Activated CD4-positive, alpha-beta T cell treated with anti-CD3 and anti-CD28 coated beads, Interleukin-2, amount 10 ng/mL, durations not matched to agents 24 days and 14 days (primary cell): ENCODE results near the gene REEP3. TPM values are rescaled to one million over a fixed set of nuclear protein-coding genes. Genes with fewer than 3 reads are reported as not detected.
A peak's percentile ranks its signal among the peaks of the same experiment; 100 is the strongest.

Source experiments
- DNase-seq: peaks from one replicate; pipeline ENCODE4 v3.0.0; 2022
- H3K27ac Mint-ChIP-seq: one replicate; pipeline ENCODE4 v1.8.0; 2022; ENCODE audit warnings: mild to moderate bottlenecking, mixed read lengths
- H3K27me3 Mint-ChIP-seq: one replicate; pipeline ENCODE4 v1.8.0; 2022; ENCODE audit warnings: mixed read lengths
- H3K36me3 Mint-ChIP-seq: one replicate; pipeline ENCODE4 v1.8.0; 2022; ENCODE audit warnings: low read depth, mild to moderate bottlenecking, mixed read lengths
- H3K4me1 Mint-ChIP-seq: one replicate; pipeline ENCODE4 v1.8.0; 2021; ENCODE audit warnings: mixed read lengths
- H3K4me3 Mint-ChIP-seq: one replicate; pipeline ENCODE4 v1.8.0; 2022; ENCODE audit warnings: mild to moderate bottlenecking, moderate library complexity, mixed read lengths
- H3K9me3 Mint-ChIP-seq: one replicate; pipeline ENCODE4 v1.8.0; 2021; ENCODE audit warnings: mixed read lengths
- intact Hi-C: fragments of 100-400 bp; cut with micrococcal nuclease; formaldehyde crosslinking; loops from one replicate; pipeline ENCODE4 v1.15.1; 2023
- total RNA-seq: library from RNA; stranded (reverse); gene quantifications from 2 replicates; pipeline ENCODE4 v1.2.3, GENCODE V29; 2022

REEP3 gene
- total RNA-seq, 1 donor from 2014 or later = 23.6 TPM

DNA sequence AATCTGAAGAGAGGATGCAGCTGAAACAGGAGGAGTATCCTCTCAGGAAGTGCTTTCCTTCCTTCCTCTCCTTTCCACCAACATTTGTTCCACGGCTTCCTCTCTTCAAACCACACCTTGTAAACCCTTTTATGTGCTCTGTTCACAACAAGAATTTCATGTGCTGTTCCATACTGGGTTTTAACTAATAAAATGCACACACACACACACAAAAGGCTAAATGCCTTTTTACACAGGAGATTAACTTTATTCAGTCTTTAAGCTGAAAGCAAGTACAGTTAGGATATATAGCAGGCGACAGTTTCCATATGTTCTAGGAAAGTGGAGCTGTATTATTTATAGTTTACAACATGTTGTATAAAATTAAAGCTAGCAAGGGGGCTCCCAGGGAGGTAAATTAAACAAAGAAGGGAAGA lies 106.7 kb downstream of the REEP3 start:
- Mint-ChIP-seq H3K36me3 (no peaks in the 10 kb centered on the region), H3K4me1 (peaks cover 33% of the 10 kb centered on the region), H3K27me3 (peaks cover 1% of the 10 kb centered on the region), H3K9me3 (no peaks in the 10 kb centered on the region), H3K27ac (no peak overlapping the region), H3K4me3 (peak overlapping the region; percentile 29)
- intact Hi-C loops = loop anchor here (2.0 kb wide), 5 partner anchors 55 to 273 kb away; partner anchors contain the start of gene JMJD1C
- DNase-seq = no peak

DNA sequence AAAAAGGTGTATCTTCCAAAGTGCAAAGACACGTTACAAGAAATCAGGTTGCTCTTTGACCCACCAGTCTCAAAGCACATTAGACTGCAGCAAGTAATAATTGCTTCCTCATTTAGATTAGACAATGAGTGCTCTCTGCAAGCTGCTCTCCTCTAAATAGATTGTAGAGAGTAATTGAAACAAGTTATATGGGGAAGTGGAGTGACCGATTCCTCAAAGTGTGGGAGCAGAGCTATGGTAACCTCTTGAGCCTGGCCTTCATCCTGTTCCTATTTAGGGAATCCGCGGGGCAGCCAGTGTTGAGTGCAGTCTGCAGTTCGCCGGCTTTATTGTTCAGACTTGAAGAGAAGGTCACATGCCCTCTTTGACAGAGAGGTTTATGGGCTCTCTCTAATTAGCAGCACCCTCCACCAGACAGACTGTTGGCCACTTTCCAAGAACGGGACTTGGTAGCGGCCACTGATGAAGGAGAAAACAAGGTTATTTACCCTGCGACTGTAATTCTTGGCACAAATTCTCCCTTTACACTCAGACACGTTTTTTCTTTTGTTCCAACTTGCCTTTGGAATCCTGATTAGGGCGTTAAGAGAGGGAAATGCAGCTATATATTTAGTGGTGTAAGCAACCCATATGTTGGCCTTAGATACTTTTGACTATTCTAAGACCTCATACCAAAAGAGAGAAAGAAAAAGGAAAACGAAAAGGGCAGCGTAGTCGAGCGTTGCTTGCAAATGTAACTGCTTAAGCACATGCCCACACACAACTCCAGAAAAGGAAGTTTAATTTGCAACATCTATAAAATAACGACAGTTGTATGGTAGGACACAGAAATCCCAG lies 107.5 kb downstream of the REEP3 start:
- Mint-ChIP-seq H3K4me3 (peak overlapping the region; percentile 94), H3K4me1 (peaks cover 34% of the 10 kb centered on the region), H3K9me3 (no peaks in the 10 kb centered on the region), H3K27me3 (peaks cover 1% of the 10 kb centered on the region), H3K27ac (peak overlapping the region; percentile 94), H3K36me3 (no peaks in the 10 kb centered on the region)
- peak; percentile 70 for DNase-seq
- intact Hi-C loops = loop anchor here (1.0 to 2.0 kb wide), 7 partner anchors 56 to 411 kb away; partner anchors contain the start of gene JMJD1C

DNA sequence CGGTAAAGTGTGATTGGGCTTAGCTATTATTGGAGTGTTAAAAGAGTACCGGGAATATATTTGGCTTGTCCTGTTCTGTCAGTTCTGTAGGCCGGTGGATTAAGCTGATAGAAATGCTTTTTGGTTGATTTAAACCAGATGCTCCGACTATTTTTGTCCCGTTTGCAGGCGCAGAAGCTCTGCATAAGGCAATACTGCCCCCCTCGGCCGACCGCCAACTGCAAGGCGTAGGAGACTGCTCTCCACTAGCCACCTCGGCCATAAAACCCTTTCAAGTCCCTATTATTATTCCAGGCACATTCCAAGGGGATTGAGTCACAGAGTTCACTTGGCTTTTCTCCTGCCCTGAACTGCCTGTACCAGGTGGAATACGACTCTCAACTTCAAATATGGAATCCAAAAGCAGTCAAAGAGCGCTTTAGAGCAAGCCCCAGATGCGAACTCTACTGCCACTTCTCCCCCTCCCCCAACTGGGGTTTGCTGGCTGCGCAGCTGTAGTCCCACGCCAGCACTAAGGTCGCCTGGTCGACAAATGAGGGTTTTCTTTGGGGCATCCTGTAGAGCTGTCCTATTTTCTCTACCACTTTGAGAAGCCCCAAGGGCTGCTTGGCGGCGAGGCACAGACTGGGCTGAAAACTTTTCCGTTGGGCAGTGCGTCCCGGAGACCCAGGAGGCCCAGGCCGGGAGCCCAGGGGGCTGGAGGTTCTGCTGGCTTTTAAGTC lies 108.3 kb downstream of the REEP3 start:
- Mint-ChIP-seq H3K36me3 (no peaks in the 10 kb centered on the region), H3K27ac (peak overlapping the region; percentile 94), H3K4me3 (peak overlapping the region; percentile 94), H3K9me3 (no peaks in the 10 kb centered on the region), H3K27me3 (peaks cover 1% of the 10 kb centered on the region), H3K4me1 (peaks cover 38% of the 10 kb centered on the region)
- peak; percentile 94 for DNase-seq
- intact Hi-C loops = loop anchor here (1.0 to 2.0 kb wide), 9 partner anchors 57 to 462 kb away; partner anchors contain the start of gene JMJD1C

DNA sequence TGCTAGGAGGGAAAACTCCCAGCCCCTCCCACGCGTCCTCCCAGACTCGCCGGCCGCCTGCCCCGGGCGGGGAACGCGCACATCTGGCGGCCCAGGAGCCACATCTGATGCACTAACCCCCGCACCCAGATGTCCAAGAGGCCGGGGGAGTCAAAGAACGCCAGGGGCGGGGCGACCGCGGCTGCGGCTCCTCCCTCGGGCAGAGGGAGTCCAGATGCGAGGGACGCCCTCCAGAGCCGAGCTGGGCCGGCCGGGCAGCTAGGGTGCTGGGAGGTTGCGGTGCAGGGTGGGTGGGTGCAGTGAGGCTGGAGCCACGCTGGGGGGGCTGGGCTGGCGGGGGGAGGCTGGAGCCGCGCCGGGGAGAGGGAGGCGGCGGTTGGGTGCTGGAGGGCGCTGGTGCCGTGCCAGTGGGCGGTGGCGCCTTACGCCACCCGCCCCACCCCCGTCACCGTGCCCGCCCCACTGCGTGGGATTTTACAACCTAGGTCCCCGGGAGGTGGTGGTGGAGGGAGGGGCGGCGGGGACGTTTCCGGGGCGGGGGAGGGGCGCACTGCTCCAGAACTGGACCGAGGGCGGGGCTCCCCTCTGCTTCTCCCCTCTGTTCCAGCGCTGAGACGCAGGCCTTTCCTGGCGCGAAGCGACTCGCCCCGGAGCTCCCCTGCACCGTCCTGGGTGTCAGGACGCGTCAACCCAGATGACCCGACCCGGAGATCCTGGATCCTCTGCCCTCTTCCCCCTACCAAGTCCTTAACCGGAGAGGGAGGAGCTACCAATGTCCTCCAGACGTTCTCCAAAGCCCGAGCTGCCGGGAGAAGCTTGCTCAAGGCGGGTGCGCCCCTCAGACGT lies 109.1 kb downstream of the REEP3 start:
- intact Hi-C loops = loop anchor here (1.0 to 2.0 kb wide), 2 partner anchors 76 to 463 kb away; no protein-coding TSS in a partner anchor
- Mint-ChIP-seq H3K27ac (peak overlapping the region; percentile 94), H3K36me3 (no peaks in the 10 kb centered on the region), H3K9me3 (no peaks in the 10 kb centered on the region), H3K4me1 (peaks cover 38% of the 10 kb centered on the region), H3K27me3 (peaks cover 7% of the 10 kb centered on the region), H3K4me3 (peak overlapping the region; percentile 94)
- DNase-seq = peak; percentile 92

DNA sequence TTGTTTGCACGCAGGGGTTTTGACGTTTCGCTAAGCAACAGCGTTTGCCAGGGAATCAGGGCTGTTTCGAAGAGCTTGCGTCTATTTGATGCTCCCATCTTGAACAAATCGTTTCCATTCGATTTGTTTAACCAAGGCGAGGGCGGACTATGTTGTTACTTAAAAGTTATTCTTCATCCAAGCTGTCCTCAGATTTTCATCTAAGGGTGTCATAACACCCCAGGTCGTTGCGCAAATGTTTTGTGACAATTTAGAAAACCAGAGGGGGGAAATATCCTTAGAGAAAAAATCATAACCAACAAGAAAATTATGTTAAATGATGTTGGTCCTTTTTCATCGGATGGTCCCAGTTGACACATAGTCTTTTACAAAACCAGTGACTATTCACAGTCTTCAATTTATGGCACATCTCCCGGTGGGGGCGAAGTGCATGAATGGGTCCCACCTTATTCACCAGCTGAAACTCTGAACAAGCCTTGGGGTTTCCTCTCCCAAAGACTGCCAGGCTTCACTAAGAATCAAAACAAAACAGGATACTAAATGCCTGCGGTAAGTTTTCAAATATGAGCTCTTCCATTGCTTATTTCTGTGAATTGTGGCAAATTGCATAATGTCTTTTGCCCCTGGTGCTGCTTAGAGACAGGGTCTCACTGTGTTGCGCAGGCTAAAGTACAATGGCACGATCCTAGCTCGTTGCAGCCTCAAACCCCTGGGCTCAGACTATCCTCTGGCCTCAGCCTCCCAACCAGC lies 109.9 kb downstream of the REEP3 start:
- H3K27me3 Mint-ChIP-seq = peaks cover 8% of the 10 kb centered on the region
- peak overlapping the region; percentile 94 for H3K4me3 Mint-ChIP-seq
- H3K4me1 Mint-ChIP-seq = peaks cover 38% of the 10 kb centered on the region
- no peak for DNase-seq
- intact Hi-C loops = loop anchor here (1.0 to 2.0 kb wide), 2 partner anchors 76 to 464 kb away; no protein-coding TSS in a partner anchor
- no peaks in the 10 kb centered on the region for H3K9me3 Mint-ChIP-seq
- H3K36me3 Mint-ChIP-seq = no peaks in the 10 kb centered on the region
- H3K27ac Mint-ChIP-seq = peak overlapping the region; percentile 90

DNA sequence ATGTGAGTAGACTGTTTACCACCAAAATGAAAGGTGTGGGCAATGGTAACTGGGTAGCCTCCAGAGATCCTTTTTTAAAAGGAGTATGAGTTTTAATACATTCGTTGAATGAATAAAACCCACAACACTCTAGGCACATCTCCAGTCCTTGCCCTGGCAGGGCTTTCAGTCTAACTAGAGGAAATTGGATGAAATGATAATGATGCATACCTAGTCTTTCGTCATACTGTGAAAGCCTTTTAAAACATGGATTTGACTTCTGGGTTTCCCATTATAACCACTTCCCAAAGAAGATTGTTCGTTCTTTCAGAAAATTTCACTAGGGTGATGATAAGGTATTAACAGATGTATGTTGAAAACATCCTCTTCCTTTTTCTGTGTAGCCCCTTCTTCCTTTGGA lies 110.8 kb downstream of the REEP3 start:
- no peak for DNase-seq
- H3K27me3 Mint-ChIP-seq = peaks cover 8% of the 10 kb centered on the region
- no peaks in the 10 kb centered on the region for H3K9me3 Mint-ChIP-seq
- no peak overlapping the region for H3K27ac Mint-ChIP-seq
- no peaks in the 10 kb centered on the region for H3K36me3 Mint-ChIP-seq
- peaks cover 38% of the 10 kb centered on the region for H3K4me1 Mint-ChIP-seq
- H3K4me3 Mint-ChIP-seq = no peak overlapping the region
- intact Hi-C loops = loop anchor here (2.0 kb wide), 1 partner anchor 75 kb away; no protein-coding TSS in a partner anchor

DNA sequence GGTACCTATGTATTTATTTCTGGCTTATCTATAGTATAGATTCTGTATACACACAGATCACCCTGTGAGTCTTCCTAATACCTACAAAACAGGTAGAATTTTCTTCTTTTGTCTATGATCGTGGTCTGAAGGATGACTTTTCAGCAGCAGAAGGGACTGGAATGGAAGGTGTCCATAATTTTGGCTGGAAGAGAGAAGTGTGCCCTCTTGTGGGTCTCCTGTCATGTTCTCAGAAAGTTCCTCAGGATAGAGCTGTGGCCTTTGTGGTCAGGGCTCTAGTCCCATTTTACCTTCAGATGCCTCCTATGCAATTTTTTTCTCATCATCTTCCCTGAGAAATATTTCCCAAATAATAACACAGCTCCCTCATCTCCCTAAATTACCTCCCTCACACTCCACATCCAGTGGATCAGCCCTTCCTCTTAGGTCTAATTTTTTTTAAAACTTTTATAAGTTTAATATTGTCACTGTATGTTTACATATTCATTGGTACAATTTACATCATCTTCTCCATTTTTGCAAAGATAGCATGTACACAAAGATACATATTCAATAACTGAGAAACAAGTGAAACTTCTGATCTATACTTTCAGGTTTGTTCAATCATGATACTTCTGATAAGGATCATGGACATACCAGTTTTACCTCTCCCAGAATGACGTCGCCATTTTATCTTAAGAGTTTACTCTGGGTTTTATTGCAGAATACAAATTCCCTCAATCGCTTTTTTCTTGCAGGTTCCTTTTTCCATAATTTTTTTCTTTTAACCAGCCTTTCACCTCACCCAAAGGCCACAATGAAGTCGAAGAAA lies 112.7 kb downstream of the REEP3 start:
- no peaks in the 10 kb centered on the region for H3K9me3 Mint-ChIP-seq
- H3K27ac Mint-ChIP-seq = no peak overlapping the region
- intact Hi-C loops = no loop called here
- no peak overlapping the region for H3K4me3 Mint-ChIP-seq
- peaks cover 8% of the 10 kb centered on the region for H3K27me3 Mint-ChIP-seq
- H3K4me1 Mint-ChIP-seq = peaks cover 27% of the 10 kb centered on the region
- DNase-seq = peak; percentile 51
- no peaks in the 10 kb centered on the region for H3K36me3 Mint-ChIP-seq

DNA sequence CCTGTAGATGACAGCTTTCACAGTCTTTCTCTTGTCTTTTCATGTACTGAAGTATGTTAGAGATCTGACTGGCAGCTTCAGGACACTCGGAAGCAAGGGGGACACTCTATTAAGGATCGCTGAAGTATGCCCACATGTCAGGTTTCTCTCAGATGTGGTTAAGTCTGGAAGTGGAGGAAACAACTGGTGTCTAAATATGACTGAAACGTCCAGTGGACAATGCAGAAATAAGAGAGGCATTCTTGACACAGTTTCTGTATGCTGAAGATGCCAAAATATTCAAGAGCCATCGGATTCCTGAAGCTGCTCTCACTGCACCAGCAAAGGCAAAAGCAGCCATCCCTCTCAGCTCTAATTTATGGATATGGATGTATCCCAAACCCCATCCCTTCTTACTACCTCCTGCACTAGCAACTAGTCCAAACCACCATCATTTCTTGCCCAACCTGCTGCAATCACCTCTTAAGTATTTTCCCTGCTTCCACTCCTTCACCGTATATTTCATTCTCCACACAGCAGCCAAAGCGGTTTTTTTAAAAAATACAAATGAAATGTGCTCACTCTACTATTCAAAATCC lies 113.4 kb downstream of the REEP3 start:
- peaks cover 8% of the 10 kb centered on the region for H3K27me3 Mint-ChIP-seq
- no peaks in the 10 kb centered on the region for H3K36me3 Mint-ChIP-seq
- no peak overlapping the region for H3K4me3 Mint-ChIP-seq
- no peaks in the 10 kb centered on the region for H3K9me3 Mint-ChIP-seq
- peaks cover 20% of the 10 kb centered on the region for H3K4me1 Mint-ChIP-seq
- no peak overlapping the region for H3K27ac Mint-ChIP-seq
- peak; percentile 39 for DNase-seq
- intact Hi-C loops = no loop called here

DNA sequence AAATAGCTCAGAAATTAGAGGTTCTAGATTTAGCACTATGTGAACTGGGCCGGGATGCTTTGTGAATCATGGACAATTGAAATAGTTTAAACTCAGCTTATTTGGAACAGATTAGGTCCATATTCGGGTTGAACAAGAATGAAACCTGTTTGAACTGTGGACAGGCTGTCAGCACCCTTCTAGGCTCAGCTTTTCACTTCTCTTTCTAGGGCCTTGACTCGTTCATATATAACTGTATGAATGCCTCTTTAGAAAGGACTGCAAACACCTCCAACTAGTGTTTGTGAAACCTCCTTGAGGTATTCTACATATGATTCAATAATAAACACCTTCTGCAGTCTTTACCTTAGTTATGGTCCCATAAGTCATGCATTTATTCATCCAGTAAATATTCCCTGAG lies 115.6 kb downstream of the REEP3 start:
- Mint-ChIP-seq H3K36me3 (no peaks in the 10 kb centered on the region), H3K9me3 (no peaks in the 10 kb centered on the region), H3K4me3 (no peak overlapping the region), H3K4me1 (peaks cover 6% of the 10 kb centered on the region), H3K27me3 (peaks cover 9% of the 10 kb centered on the region), H3K27ac (no peak overlapping the region)
- DNase-seq = peak; percentile 25
- intact Hi-C loops = no loop called here

DNA sequence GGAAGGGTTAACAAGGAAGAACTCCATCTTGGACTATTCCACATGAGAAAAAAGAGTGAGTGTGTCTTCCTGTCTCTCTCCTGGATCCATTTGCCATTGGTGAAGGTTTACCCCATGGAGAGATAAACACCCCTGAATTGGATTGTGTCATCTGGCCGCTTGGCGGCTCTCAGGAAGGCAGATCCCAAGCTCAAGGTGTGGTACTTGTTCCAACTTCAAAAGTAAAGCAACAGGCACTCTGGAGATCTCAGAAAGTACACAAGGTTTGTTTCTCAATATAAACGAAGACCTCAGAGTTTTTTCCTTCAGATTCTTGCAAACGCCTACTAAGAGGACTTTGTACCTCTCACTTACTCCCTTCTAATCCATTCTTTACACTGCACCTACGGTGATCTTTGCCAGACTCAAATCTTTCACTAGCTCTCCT lies 116.7 kb downstream of the REEP3 start:
- peak; percentile 52 for DNase-seq
- H3K4me1 Mint-ChIP-seq = peaks cover 6% of the 10 kb centered on the region
- no peaks in the 10 kb centered on the region for H3K9me3 Mint-ChIP-seq
- intact Hi-C loops = no loop called here
- H3K27ac Mint-ChIP-seq = no peak overlapping the region
- H3K36me3 Mint-ChIP-seq = no peaks in the 10 kb centered on the region
- H3K27me3 Mint-ChIP-seq = peaks cover 9% of the 10 kb centered on the region
- no peak overlapping the region for H3K4me3 Mint-ChIP-seq

DNA sequence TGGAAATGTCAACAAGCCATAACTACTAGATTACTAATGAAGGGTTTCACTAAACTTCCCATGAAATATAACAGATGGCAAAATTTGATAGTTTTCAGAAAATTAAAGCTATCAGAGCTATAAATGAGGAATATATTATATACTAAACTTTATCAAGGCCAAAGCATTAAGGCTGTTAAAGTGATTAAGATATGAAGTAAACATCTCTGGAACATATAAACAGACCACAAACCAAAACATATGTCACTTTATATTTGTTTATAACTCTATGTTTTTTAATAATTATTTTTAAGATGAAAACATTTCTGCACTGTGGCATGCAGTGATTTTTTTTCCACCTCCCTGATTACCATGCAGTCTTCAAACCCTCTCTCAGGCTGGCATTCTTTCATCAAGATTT lies 120.2 kb downstream of the REEP3 start:
- Mint-ChIP-seq H3K4me3 (no peak overlapping the region), H3K36me3 (no peaks in the 10 kb centered on the region), H3K27me3 (peaks cover 7% of the 10 kb centered on the region), H3K27ac (no peak overlapping the region), H3K4me1 (peaks cover 4% of the 10 kb centered on the region), H3K9me3 (no peaks in the 10 kb centered on the region)
- DNase-seq = no peak
- intact Hi-C loops = no loop called here

DNA sequence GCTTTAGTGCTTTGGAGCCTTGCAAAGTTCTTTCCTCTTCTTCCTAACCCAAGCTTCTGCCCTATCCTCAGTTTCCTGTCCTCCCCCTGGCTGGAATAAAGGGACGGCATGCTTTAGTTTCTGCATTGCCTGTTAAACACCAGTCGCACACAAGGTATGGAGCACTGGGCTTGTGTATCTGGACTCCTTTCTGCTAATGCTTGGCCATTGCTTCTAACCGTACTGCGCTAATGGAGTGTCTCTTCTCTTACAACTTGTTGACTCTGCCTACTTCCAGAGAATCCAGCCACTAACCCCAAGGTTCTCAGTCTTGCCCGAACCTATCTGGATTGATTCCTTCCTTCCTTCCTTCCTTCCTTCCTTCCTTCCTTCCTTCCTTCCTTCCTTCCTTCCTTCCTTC lies 120.6 kb downstream of the REEP3 start:
- intact Hi-C loops = no loop called here
- H3K36me3 Mint-ChIP-seq = no peaks in the 10 kb centered on the region
- H3K9me3 Mint-ChIP-seq = no peaks in the 10 kb centered on the region
- H3K27me3 Mint-ChIP-seq = peaks cover 7% of the 10 kb centered on the region
- no peak overlapping the region for H3K4me3 Mint-ChIP-seq
- H3K4me1 Mint-ChIP-seq = peaks cover 4% of the 10 kb centered on the region
- peak; percentile 45 for DNase-seq
- no peak overlapping the region for H3K27ac Mint-ChIP-seq
